H9 (cell line): ENCODE results near the gene HTATIP2. TPM values are rescaled to one million over a fixed set of nuclear protein-coding genes. Genes with fewer than 3 reads are reported as not detected.

Experiments
- DNase-seq: peaks from one replicate; pipeline ENCODE4 v3.0.0-alpha.2; 2017
- H2AFZ ChIP-seq: one replicate; pipeline ENCODE4 v1.6.1; 2013; ENCODE audit warnings: mild to moderate bottlenecking, low read length, control low read depth, moderate library complexity
- H2AK5ac ChIP-seq: 2 replicates; pipeline ENCODE4 v1.6.1; 2013; ENCODE audit warnings: low read length, control low read depth, mixed read lengths; ENCODE audit not compliant: insufficient read length
- H2BK120ac ChIP-seq: one replicate; pipeline ENCODE4 v1.6.1; 2013; ENCODE audit warnings: low read depth, mild to moderate bottlenecking, low read length, control low read depth, inconsistent platforms; ENCODE audit not compliant: poor library complexity, severe bottlenecking
- H2BK12ac ChIP-seq: 2 replicates; pipeline ENCODE4 v1.6.1; 2013; ENCODE audit warnings: low read length, control low read depth, mixed read lengths, low read depth; ENCODE audit not compliant: insufficient read length
- H2BK15ac ChIP-seq: 2 replicates; pipeline ENCODE4 v1.6.1; 2013; ENCODE audit warnings: low read depth, low read length, control low read depth
- H2BK20ac ChIP-seq: one replicate; pipeline ENCODE4 v1.6.1; 2013; ENCODE audit warnings: low read depth, mild to moderate bottlenecking, low read length, control low read depth, inconsistent platforms; ENCODE audit not compliant: poor library complexity, severe bottlenecking
- H2BK5ac ChIP-seq: 2 replicates; pipeline ENCODE4 v1.6.1; 2013; ENCODE audit warnings: low read length, control low read depth, mixed read lengths; ENCODE audit not compliant: insufficient read length
- H3K14ac ChIP-seq: 2 replicates; pipeline ENCODE4 v1.6.1; 2013; ENCODE audit warnings: low read length, control low read depth; ENCODE audit not compliant: insufficient read depth
- H3K18ac ChIP-seq: 2 replicates; pipeline ENCODE4 v1.6.1; 2013; ENCODE audit warnings: low read depth, mild to moderate bottlenecking, mixed read lengths, low read length, control low read depth; ENCODE audit not compliant: insufficient read length
- H3K23ac ChIP-seq: 2 replicates; pipeline ENCODE4 v1.6.1; 2013; ENCODE audit warnings: low read length, control low read depth, mixed read lengths, low read depth; ENCODE audit not compliant: insufficient read length
- H3K23me2 ChIP-seq: 2 replicates; pipeline ENCODE4 v1.6.1; 2013; ENCODE audit warnings: low read depth, mild to moderate bottlenecking, mixed read lengths, low read length, control low read depth; ENCODE audit not compliant: insufficient read length, poor library complexity, severe bottlenecking
- H3K27ac ChIP-seq: 2 replicates; pipeline ENCODE4 v1.5.1; 2013; ENCODE audit warnings: low read length, control low read depth, mixed read lengths, low read depth; ENCODE audit not compliant: insufficient read length
- H3K27me3 ChIP-seq: 2 replicates; pipeline ENCODE4 v1.6.1; 2013; ENCODE audit warnings: low read length, control low read depth, inconsistent platforms; ENCODE audit not compliant: insufficient read depth
- H3K4ac ChIP-seq: 2 replicates; pipeline ENCODE4 v1.6.1; 2013; ENCODE audit warnings: low read depth, mild to moderate bottlenecking, control low read depth, inconsistent platforms, low read length, moderate library complexity
- H3K4me1 ChIP-seq: 2 replicates; pipeline ENCODE4 v1.6.1; 2013; ENCODE audit warnings: low read length, control low read depth, inconsistent platforms; ENCODE audit not compliant: insufficient read depth
- H3K4me2 ChIP-seq: 2 replicates; pipeline ENCODE4 v1.6.1; 2013; ENCODE audit warnings: low read length, control low read depth, mixed read lengths; ENCODE audit not compliant: insufficient read length, insufficient read depth
- H3K56ac ChIP-seq: 2 replicates; pipeline ENCODE4 v1.6.1; 2013; ENCODE audit warnings: low read depth, mild to moderate bottlenecking, mixed read lengths, low read length, control low read depth; ENCODE audit not compliant: insufficient read length
- H3K79me1 ChIP-seq: 2 replicates; pipeline ENCODE4 v1.6.1; 2013; ENCODE audit warnings: low read depth, mild to moderate bottlenecking, moderate library complexity, low read length, control low read depth, inconsistent platforms; ENCODE audit not compliant: insufficient read depth, poor library complexity, severe bottlenecking
- H3K79me2 ChIP-seq: 2 replicates; pipeline ENCODE4 v1.6.1; 2013; ENCODE audit warnings: low read length, control low read depth, inconsistent platforms; ENCODE audit not compliant: insufficient read depth
- H3K9ac ChIP-seq: 2 replicates; pipeline ENCODE4 v1.6.1; 2013; ENCODE audit warnings: low read length, control low read depth, mixed read lengths; ENCODE audit not compliant: insufficient read length; ENCODE audit errors: extremely low read depth
- H3K9me3 ChIP-seq: one replicate; pipeline ENCODE4 v1.6.1; 2013; ENCODE audit warnings: low read depth, low read length, inconsistent platforms; ENCODE audit not compliant: control insufficient read depth
- H3T11ph ChIP-seq: one replicate; pipeline ENCODE4 v1.6.1; 2013; ENCODE audit warnings: mild to moderate bottlenecking, low read length, control low read depth, inconsistent platforms
- H4K20me1 ChIP-seq: one replicate; pipeline ENCODE4 v1.6.1; 2013; ENCODE audit not compliant: control insufficient read depth, insufficient read length, insufficient read depth
- H4K5ac ChIP-seq: 2 replicates; pipeline ENCODE4 v1.6.1; 2013; ENCODE audit warnings: low read depth, mild to moderate bottlenecking, mixed read lengths, low read length, control low read depth; ENCODE audit not compliant: insufficient read length
- H4K8ac ChIP-seq: replicated peaks from 2 replicates; pipeline ENCODE4 v1.6.1; 2013; ENCODE audit warnings: low read length, control low read depth, mixed read lengths, low read depth; ENCODE audit not compliant: insufficient read length
- H4K91ac ChIP-seq: 2 replicates; pipeline ENCODE4 v1.6.1; 2013; ENCODE audit warnings: low read depth, mild to moderate bottlenecking, moderate library complexity, mixed read lengths, low read length, control low read depth; ENCODE audit not compliant: insufficient read length
- H3K27ac Mint-ChIP-seq, 3 experiments: 2 replicates in 2 of 3; 3 replicates in 1 of 3; pipeline ENCODE4 v1.8.0; 2020 to 2021; ENCODE audit warnings: mixed read lengths in 3 of 3, mild to moderate bottlenecking in 1 of 3, moderate library complexity in 1 of 3
- H3K27me3 Mint-ChIP-seq: 2 replicates; pipeline ENCODE4 v1.8.0; 2021; ENCODE audit warnings: low read depth, mild to moderate bottlenecking, moderate library complexity, mixed read lengths
- H3K36me3 Mint-ChIP-seq, 3 experiments: 2 replicates in 2 of 3; 3 replicates in 1 of 3; pipeline ENCODE4 v1.8.0; 2020 to 2021; ENCODE audit warnings: low read depth in 3 of 3, mixed read lengths in 3 of 3; ENCODE audit not compliant: insufficient read depth in 1 of 3
- H3K4me1 Mint-ChIP-seq, 2 experiments: 2 replicates each; pipeline ENCODE4 v1.8.0; 2020; ENCODE audit warnings: mixed read lengths in 2 of 2
- H3K4me3 Mint-ChIP-seq, 2 experiments: 2 replicates in 1 of 2; 3 replicates in 1 of 2; pipeline ENCODE4 v1.8.0; 2020 to 2021; ENCODE audit warnings: mild to moderate bottlenecking in 2 of 2, mixed read lengths in 2 of 2, moderate library complexity in 1 of 2
- H3K9me3 Mint-ChIP-seq, 2 experiments: 2 replicates in 1 of 2; 3 replicates in 1 of 2; pipeline ENCODE4 v1.8.0; 2020; ENCODE audit warnings: mild to moderate bottlenecking in 2 of 2, mixed read lengths in 2 of 2, moderate library complexity in 1 of 2
- WGBS: extraction: QIAGEN DNeasy Blood & Tissue Kit; methylation state at CpG from one replicate; pipeline ENCODE4 v1.1.7; 2013; ENCODE audit warnings: missing lambda C conversion rate, low lambda C conversion rate, mixed read lengths; ENCODE audit not compliant: insufficient read length; ENCODE audit errors: extremely low coverage; 5-methylcytosine and 5-hydroxymethylcytosine counted together
- total RNA-seq: library from RNA; stranded (reverse); gene quantifications from 2 replicates; pipeline ENCODE4 v1.2.1, GENCODE V29; 2021
- TF ChIP-seq, protein P1 (sequence below): fragments of 200-600 bp; sonication (generic); conservative IDR thresholded peaks from 3 replicates; pipeline ENCODE4 v1.8.0; 2021; ENCODE audit warnings: antibody characterized with exemption, mild to moderate bottlenecking

HTATIP2 gene
- total RNA-seq, 1 experiment from 2014 or later: 32.8 TPM

GRCh38 chr11:20327377-20327935, 36.1 kb upstream of the HTATIP2 start:
- H3K4me2 ChIP-seq: no peak overlapping the region
- H3K27ac ChIP-seq: no peak overlapping the region
- DNase-seq: no peak
- H2BK15ac ChIP-seq: no peak overlapping the region
- no peak overlapping the region for H2BK5ac ChIP-seq
- no peak overlapping the region for H2AFZ ChIP-seq
- TF ChIP-seq, protein P1, sequence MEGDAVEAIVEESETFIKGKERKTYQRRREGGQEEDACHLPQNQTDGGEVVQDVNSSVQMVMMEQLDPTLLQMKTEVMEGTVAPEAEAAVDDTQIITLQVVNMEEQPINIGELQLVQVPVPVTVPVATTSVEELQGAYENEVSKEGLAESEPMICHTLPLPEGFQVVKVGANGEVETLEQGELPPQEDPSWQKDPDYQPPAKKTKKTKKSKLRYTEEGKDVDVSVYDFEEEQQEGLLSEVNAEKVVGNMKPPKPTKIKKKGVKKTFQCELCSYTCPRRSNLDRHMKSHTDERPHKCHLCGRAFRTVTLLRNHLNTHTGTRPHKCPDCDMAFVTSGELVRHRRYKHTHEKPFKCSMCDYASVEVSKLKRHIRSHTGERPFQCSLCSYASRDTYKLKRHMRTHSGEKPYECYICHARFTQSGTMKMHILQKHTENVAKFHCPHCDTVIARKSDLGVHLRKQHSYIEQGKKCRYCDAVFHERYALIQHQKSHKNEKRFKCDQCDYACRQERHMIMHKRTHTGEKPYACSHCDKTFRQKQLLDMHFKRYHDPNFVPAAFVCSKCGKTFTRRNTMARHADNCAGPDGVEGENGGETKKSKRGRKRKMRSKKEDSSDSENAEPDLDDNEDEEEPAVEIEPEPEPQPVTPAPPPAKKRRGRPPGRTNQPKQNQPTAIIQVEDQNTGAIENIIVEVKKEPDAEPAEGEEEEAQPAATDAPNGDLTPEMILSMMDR: no peak
- Mint-ChIP-seq H3K27ac (no peak overlapping the region), H3K9me3 (no peaks in the 10 kb centered on the region), H3K36me3 (no peaks in the 10 kb centered on the region), H3K4me1 (peaks cover 0 to 11% of the 10 kb centered on the region in 2 experiments; a peak in 3 of 4 replicates), H3K27me3 (peaks cover 5% of the 10 kb centered on the region), H3K4me3 (no peak overlapping the region)
- H4K20me1 ChIP-seq: no peaks in the 10 kb centered on the region
- no peak overlapping the region for H2BK12ac ChIP-seq
- H3K56ac ChIP-seq: no peak overlapping the region
- H3K79me2 ChIP-seq: no peaks in the 10 kb centered on the region
- no peaks in the 10 kb centered on the region for H3K79me1 ChIP-seq
- H2BK20ac ChIP-seq: no peak overlapping the region
- H3K9me3 ChIP-seq: no peaks in the 10 kb centered on the region
- H3K18ac ChIP-seq: no peak overlapping the region
- H3K4ac ChIP-seq: no peak overlapping the region
- no peak overlapping the region for H4K8ac ChIP-seq
- no CpG with 5 or more reads among the region's 7 CpGs for WGBS
- H3K4me1 ChIP-seq: no peaks in the 10 kb centered on the region
- H3K27me3 ChIP-seq: no peaks in the 10 kb centered on the region
- H3K14ac ChIP-seq: no peak overlapping the region
- no peak overlapping the region for H3K23ac ChIP-seq
- H4K91ac ChIP-seq: no peak overlapping the region
- H3K23me2 ChIP-seq: no peaks in the 10 kb centered on the region
- no peak overlapping the region for H3T11ph ChIP-seq
- H2BK120ac ChIP-seq: no peak overlapping the region
- H2AK5ac ChIP-seq: no peak overlapping the region
- no peak overlapping the region for H4K5ac ChIP-seq
- no peak overlapping the region for H3K9ac ChIP-seq
